PC-3 (cell line): Measurements from ENCODE around the gene NTNG1.

ENCODE experiments used
- EZH2 ChIP-seq: fragments of 300-600 bp; sonication (generic); IDR thresholded peaks from one replicate; pipeline ENCODE4 v1.6.1; 2017; ENCODE audit warnings: antibody characterized with exemption, mild to moderate bottlenecking, low read length; ENCODE audit not compliant: unreplicated experiment
- EZH2phosphoT487 ChIP-seq: fragments of 300-600 bp; sonication (generic); IDR thresholded peaks from 2 replicates; pipeline ENCODE4 v1.6.1; 2018; ENCODE audit warnings: mild to moderate bottlenecking, antibody characterized with exemption, low read length, borderline replicate concordance
- TF ChIP-seq, protein P1 (sequence below): fragments of 300-600 bp; sonication (generic); conservative IDR thresholded peaks from 2 replicates; pipeline ENCODE4 v1.5.1; 2017; ENCODE audit warnings: antibody characterized with exemption, low read depth, mild to moderate bottlenecking, low read length

DNA sequence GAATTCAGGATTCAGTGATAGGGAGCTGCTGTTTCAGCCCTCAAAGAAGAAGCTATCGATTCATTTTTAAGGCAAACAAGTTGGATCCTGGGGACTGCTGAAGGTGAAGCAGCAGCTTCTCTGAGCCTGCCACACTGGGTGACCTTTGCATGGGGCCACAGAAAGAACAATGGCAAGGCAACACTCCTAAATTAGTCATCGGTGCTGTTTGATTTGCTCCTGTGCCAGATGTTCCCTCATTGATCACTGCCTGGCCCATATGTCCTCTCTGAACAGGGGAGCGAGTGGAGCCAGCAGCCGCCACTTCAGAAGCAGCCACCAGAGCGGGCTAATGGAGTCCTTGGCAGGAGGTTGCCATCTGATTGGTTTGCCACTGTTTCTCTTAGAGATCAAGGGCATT is 391.5 kb downstream of the NTNG1 start:
- TF ChIP-seq, protein P1, sequence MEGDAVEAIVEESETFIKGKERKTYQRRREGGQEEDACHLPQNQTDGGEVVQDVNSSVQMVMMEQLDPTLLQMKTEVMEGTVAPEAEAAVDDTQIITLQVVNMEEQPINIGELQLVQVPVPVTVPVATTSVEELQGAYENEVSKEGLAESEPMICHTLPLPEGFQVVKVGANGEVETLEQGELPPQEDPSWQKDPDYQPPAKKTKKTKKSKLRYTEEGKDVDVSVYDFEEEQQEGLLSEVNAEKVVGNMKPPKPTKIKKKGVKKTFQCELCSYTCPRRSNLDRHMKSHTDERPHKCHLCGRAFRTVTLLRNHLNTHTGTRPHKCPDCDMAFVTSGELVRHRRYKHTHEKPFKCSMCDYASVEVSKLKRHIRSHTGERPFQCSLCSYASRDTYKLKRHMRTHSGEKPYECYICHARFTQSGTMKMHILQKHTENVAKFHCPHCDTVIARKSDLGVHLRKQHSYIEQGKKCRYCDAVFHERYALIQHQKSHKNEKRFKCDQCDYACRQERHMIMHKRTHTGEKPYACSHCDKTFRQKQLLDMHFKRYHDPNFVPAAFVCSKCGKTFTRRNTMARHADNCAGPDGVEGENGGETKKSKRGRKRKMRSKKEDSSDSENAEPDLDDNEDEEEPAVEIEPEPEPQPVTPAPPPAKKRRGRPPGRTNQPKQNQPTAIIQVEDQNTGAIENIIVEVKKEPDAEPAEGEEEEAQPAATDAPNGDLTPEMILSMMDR: no peak
- TF ChIP-seq EZH2 (no peak), EZH2phosphoT487 (no peak)
